Measurements from ENCODE around the gene STOML3.
"Not testable (repeated sequence)": the region's sequence is repeated elsewhere in the genome, so short reads cannot be mapped to it uniquely, and the experiment has no call there.

Gene STOML3

GRCh38 chr13:38990693-38991092, at the start of gene STOML3:
STOML3 (minus strand) TSS chr13:38990831; CDS start chr13:38990721, 110 bp downstream.
- DNase-seq (ENCODE audit: low spot score) = no peak

GRCh38 chr13:39040206-39040605, 49.6 kb upstream of the STOML3 start:
- no peak for DNase-seq (ENCODE audit: low spot score)

GRCh38 chr13:39039041-39039440, 48.4 kb upstream of the STOML3 start:
- DNase-seq (ENCODE audit: low spot score) = no peak

- DNase-seq (ENCODE audit: low spot score) = peak; percentile 11
Measured at GRCh38 chr13:39038569-39039030, 48.0 kb upstream of the STOML3 start.

- peak; percentile 57 for DNase-seq (ENCODE audit: low spot score)
Measured at GRCh38 chr13:39037880-39038568, 47.4 kb upstream of the STOML3 start, which contains the start of the genes NHLRC3 and PROSER1. NHLRC3 (plus strand) TSS chr13:39038456; CDS start chr13:39038640, 184 bp downstream. PROSER1 (minus strand) TSS chr13:39038089; CDS start chr13:39037242, 847 bp downstream.

GRCh38 chr13:39037410-39037879, 46.8 kb upstream of the STOML3 start:
- no peak for DNase-seq (ENCODE audit: low spot score)

GRCh38 chr13:39036212-39036611, 45.6 kb upstream of the STOML3 start:
- no peak for DNase-seq (ENCODE audit: low spot score)

- DNase-seq (ENCODE audit: low spot score) = no peak
Measured at GRCh38 chr13:39035799-39036198, 45.2 kb upstream of the STOML3 start.

- DNase-seq (ENCODE audit: low spot score) = no peak
Measured at GRCh38 chr13:39035204-39035603, 44.6 kb upstream of the STOML3 start.

- no peak for DNase-seq (ENCODE audit: low spot score)
Measured at GRCh38 chr13:39034085-39034484, 43.5 kb upstream of the STOML3 start.

- DNase-seq (ENCODE audit: low spot score) = no peak
Measured at GRCh38 chr13:39032150-39032549, 41.5 kb upstream of the STOML3 start.

GRCh38 chr13:39025433-39025839, 34.8 kb upstream of the STOML3 start:
- DNase-seq (ENCODE audit: low spot score) = no peak

- no peak for DNase-seq (ENCODE audit: low spot score)
Measured at GRCh38 chr13:39023761-39024160, 33.1 kb upstream of the STOML3 start.

- no peak for DNase-seq (ENCODE audit: low spot score)
Measured at GRCh38 chr13:39023316-39023715, 32.7 kb upstream of the STOML3 start.

- DNase-seq (ENCODE audit: low spot score) = no peak
Measured at GRCh38 chr13:39020853-39021462, 30.3 kb upstream of the STOML3 start.

GRCh38 chr13:39016787-39017186, 26.2 kb upstream of the STOML3 start:
- no peak for DNase-seq (ENCODE audit: low spot score)

- DNase-seq (ENCODE audit: low spot score) = no peak
Measured at GRCh38 chr13:39016087-39016486, 25.5 kb upstream of the STOML3 start.

GRCh38 chr13:39013462-39013861, 22.8 kb upstream of the STOML3 start:
- no peak for DNase-seq (ENCODE audit: low spot score)

- no peak for DNase-seq (ENCODE audit: low spot score)
Measured at GRCh38 chr13:39012608-39013007, 22.0 kb upstream of the STOML3 start.

- not testable (repeated sequence) for DNase-seq (ENCODE audit: low spot score)
Measured at GRCh38 chr13:39006371-39007111, 15.9 kb upstream of the STOML3 start.

- DNase-seq (ENCODE audit: low spot score) = no peak
Measured at GRCh38 chr13:38998739-38999138, 8.1 kb upstream of the STOML3 start.

- no peak for DNase-seq (ENCODE audit: low spot score)
Measured at GRCh38 chr13:38993381-38993780, 2.8 kb upstream of the STOML3 start.

- no peak for DNase-seq (ENCODE audit: low spot score)
Measured at GRCh38 chr13:38981096-38981495, 9.5 kb downstream of the STOML3 start.

All from hepatic stellate cell (primary cell).